Measurements from ENCODE around the gene CLIP1.
"Not testable (repeated sequence)": the region's sequence is repeated elsewhere in the genome, so short reads cannot be mapped to it uniquely, and the experiment has no call there.

CLIP1 gene

DNA sequence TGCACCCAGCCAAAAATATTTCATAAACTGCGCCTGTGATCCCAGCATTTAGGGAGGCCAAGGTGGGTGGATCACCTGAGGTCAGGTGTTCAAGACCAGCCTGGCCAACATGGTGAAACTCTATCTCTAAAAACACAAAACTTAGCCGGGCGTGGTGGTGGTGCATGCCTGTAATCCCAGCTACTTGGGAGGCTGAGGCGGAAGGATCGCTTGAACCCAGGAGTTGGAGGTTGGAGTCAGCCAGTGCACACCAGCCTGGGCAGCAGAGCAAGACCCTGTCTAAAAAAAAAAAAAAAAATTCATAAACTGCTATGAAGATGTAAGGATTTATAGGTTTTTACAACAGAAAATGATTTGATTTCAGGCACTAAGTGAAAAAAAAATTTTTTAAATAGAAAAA, 6.6 kb upstream of the CLIP1 start:
- DNase-seq, result not testable (repeated sequence)

DNA sequence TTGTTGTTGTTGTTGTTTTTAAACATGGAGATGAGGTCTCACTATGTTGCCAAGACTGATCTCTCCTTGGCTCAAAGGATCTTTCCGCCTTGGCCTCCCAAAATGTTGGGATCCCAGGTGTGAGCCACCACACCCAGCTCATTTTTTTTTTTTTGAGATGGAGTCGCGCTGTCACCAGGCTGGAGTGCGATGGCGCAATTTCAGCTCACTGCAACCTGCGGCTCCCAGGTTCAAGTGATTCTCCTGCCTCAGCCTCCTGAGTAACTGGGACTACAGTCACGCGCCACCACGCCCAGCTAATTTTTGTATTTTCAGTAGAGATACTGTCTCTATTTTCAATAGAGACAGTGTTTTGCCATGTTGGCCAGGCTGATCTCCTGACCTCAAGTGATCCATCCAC, 4.9 kb upstream of the CLIP1 start:
- DNase-seq, result no peak

DNA sequence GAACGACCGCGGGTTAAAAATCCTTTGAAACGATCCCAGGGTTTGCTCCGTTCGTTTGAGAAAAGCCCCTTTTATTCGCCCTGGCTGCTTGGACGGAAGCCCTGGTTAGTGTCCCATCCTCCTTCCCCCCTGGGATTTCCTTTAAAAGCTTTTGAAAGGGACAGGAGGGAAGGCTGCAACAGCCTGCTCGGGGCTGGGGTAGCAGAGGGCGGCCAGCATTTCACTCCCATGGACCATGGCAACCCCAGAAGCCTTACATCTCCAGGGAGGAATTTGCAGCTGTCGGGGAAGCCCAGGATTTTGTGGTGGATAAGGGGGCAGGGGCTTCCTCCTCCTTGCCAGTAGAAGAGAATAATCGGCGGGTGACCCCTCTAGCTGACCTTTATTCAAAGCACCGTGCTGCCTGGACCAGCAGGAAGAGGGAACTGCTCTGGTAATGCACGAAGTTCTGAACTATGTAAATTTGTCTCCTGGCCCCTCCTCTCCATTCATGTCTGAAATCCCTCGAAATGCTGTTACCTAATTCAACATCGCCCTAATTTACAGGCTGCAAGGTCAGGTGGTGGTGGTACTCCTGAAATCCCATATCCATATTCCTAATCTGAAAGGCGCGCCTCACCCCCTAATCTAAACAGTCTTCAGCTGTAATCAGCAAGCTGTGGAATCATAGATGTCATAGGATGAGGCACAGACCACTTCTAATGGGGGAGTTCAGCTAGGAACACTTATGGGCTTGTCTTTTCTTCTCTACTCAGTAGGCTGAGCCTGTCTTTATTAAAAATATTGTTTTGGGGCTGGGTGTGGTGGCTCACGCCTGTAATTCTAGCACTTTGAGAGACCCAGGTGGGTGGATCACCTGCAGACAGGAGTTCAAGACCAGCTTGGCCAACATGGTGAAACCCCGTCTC, 1.0 kb upstream of the CLIP1 start:
- DNase-seq, result no peak

DNA sequence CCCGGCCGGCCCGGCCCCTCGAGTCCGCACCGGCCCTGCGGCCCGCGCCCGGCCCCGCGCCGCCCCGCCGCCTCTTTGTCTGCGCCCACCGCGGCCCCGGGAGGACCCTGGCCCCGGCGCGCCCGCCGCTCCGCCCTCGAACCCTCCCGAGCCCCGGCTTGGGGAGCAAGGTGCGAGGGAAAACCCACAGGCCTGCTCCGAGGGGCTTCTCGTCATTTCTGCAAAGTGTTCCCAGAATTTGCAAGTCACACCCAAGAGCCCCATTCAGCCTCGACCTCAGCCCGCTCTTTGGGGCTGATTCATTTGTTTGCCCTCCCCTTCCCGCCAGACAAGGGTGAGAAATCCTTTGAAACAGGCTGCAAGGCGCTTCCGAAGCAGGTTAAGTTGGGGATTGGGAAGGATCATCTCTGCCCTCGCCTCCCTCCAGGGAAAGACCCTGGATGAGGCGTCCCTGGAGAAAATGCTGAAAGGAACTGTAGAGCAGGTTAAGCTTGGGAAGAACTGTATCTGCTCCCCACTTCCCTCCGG, 325 bp upstream of the CLIP1 start:
- no peak for DNase-seq

DNA sequence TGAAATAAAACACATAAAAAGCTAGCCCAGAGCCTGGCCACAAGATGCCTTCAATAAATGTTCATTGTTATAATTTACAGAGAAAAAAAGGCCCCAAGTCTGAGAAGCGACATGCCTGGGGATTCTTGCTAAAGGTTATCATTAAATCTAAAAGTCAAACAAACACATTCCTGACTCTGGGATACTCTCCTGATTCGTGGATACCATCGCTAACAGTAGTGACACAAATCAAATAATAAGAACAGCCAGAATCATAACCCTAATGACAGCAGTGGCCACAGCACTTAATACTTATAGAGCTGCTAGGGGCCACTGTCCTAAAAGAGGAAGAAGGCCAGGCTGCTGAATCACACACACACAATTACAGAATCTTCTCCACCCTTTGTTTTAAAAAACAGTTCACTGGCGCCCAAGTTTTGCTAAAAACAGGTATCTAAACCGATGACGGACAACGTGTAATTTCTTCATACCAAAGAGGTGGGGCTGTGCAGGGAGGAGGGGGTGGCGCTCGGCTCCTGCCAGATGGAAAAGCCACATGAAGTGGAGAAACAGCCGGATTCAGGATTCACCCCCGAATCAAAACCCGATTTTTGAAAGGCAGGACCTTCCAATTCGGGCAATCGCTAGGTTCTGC, 1.2 kb downstream of the CLIP1 start:
- DNase-seq, result no peak

DNA sequence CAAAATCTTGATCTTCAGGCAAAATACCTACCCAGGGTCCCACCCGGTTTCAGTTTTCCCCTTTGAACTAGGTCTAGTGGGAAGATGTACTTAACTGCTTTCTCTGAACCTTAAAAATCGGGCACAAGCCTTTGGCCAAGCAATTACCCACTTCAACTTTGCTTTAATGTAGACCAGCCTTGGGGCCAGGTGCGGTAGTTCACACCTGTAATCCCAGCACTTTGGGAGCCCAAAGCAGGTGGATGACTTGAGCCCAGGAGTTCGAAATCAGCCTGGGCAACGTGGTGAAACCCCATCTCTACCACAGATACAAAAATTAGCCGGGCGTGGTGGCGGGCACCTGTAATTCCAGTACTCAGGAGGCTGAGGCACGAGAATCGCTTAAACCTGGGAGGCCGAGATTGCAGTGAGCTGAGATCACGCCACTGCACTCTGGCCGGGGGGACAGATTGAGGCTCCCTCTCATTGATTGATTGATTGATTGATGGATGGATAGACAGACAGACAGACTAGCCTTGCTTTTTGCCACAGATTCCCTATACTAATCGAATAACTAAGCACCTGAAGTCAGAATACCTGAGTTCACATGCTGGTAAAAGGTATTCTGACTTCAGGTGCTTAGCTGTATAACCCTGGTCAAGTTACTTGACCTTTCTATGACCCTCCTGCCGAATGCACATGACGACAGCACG, 1.9 kb downstream of the CLIP1 start:
- DNase-seq, result no peak

DNA sequence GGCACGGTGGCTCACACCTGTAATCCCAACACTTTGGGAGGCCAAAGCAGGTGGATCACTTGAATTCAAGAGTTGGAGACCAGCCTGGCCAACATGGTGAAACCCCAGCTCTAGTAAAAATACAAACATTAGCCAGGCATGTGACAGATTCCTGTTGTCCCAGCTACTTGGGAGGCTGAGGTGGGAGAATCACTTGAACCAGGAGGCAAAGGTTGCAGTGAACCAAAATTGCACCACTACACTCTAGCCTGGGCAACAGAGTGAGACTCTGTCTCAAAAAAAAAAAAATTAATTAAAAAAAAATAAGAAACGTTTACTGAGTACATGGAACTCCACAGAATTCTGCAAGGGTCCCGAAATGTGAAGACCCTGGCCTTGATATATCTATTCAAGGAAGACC, 3.4 kb downstream of the CLIP1 start:
- DNase-seq, result not testable (repeated sequence)

DNA sequence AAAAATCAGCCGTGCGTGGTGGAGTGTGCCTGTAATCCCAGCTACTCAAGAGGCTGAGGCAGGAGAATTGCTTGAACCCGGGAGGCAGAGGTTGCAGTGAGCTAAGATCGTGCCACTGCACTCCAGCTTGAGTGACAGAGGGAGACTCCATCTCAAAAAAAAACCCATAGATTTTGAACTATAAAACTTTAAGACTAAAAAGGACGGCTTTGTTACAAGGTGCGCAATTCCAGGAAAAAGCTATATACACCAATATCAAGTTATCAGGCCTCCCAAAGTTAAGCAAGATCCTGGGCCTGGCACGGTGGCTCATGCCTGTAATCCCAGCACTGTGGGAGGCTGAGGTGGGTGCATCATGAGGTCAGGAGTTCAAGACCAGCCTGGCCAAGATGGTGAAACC, 6.8 kb downstream of the CLIP1 start:
- not testable (repeated sequence) for DNase-seq

DNA sequence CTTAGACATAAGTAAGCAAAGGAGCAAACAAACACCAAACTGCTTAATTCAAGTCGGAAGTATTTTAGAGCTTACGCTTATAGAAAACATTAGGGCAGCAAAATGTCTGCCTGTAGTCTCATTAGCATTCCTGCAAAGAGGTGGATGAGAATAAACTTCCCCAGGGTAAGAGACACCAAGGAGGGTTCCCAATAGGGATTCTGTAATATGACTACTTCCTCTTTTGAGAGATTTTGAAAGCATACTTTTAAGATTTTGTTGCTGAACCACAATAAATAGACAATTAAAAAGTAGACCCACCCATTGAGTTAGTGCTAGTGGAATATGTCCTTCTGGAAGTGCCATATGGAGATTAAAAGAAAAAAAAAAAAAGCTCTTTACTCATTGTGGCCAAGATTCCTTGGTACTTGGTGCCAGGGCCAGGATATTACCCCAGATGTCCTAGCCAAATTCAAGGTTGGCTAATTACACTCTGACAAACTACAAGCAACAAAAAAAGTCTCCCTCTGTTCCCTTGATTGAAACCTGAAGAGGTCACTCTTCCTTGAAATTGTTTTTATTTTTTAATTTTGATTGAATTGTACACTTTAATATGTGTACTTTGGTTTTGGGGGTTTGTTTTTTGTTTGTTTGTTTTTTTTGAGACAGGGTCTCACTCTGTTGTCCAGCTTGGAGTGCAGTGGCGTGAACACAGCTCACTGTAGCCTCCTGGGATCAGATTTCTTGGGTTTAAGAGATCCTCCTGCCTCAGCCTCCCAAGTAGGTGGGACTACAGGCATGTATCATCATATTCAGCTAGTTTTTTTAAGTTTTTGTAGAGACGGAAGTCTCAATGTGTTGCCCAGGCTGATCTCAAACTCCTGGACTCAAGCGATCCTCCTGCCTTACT, 8.7 kb downstream of the CLIP1 start:
- no peak for DNase-seq

DNA sequence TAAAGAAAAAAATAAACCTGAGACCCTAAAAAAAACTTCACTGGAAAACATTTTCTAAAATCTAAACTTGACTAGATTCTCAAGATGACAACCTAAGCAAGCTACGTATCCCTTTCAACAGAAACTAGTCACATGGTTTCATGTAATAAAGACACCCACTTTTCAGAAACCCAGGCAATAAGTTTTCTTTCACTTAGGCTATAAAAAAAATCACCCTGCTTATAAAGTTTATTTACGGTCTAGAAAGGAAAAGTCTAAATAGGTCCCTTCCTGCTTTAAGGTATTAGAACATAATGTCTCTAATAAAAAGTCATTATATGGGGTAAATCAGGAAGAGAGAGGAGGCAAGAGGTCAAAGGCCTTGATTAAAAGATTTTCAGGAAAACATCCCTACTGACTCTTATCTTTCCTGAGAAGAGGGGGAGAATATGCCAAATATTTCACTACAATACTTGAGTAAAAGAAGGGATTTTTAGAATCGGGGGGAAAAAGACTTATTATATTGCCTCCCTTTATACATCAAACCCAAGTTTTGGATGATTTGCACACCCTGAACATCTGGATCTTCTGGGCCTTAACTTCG, 9.5 kb downstream of the CLIP1 start:
- no peak for DNase-seq

DNA sequence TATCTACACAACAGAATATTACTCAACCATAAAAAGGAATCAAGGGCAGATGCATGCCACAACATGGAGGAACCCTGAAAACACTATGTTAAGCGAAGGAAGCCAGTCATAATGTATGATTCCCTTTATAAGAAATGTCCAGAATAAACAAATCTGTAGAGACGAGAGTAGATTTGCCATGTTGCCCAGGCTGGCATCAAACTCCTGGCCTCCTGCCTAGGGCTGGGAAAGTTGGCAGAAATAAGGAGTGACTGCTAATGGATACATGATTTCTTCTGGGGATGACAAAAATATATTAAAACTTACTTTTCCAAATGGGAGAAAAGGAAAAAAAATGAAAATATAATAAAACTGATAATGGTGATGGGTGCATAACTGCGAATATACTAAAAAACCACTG, 10.9 kb downstream of the CLIP1 start:
- no peak for DNase-seq

DNA sequence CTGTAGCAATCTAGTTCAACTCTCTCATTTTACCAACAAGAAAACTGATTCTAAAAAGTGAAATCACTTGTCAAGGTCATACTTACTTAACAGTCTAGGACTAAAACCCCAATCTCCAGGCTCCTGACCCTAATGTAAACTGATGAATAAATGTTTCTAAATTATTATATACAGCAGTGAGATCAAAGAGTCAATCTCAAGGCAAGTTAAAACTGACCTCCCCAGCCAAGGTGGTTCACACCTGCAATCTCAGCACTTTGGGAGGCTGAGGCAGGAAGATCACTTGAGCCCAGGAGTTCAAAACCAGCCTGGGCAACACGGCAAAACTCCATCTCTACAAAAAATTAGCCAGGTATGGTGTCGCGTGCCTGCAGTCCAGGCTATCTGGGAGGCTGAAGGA, 15.3 kb downstream of the CLIP1 start:
- no peak for DNase-seq

DNA sequence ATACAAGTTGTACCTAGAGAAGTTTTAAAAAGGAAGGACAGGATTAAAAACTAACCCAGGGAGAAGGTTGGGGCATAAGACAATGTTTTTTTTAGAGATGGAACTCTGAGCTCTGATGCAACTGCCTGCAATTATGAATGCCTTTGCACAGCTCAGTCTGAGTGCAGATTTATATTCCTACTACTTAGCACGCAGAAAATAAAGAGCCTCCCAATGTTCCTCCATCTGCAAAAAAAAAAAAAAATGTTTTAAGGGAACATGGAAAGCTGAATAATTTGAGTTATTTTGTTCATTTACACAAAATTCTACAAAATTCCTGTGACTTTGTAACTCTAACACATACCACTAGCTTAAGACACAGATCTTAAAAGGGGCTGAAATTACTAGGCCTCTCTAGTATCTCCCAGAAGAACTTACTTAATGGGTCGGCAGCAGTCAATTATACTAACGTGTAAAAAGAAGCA, 15.7 kb downstream of the CLIP1 start:
- DNase-seq, result no peak

DNA sequence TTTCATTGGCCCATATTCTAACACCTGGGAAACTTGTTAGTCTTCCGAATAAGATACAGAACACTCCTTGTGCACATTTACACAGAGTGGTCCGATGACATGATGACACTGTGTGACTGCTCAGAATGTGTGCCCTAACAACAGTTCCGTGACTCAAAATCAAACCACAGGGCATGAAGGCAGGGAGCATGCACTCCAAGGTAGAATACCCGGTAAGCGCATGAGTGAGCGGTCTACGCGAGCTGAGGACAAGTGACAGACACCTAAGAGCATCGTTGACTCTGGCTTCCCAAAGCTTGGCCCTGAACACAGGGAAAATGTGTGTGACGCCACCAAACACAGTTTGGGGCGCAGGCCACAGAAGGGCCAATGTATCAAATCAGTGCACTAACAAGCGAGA, 18.6 kb downstream of the CLIP1 start:
- no peak for DNase-seq

DNA sequence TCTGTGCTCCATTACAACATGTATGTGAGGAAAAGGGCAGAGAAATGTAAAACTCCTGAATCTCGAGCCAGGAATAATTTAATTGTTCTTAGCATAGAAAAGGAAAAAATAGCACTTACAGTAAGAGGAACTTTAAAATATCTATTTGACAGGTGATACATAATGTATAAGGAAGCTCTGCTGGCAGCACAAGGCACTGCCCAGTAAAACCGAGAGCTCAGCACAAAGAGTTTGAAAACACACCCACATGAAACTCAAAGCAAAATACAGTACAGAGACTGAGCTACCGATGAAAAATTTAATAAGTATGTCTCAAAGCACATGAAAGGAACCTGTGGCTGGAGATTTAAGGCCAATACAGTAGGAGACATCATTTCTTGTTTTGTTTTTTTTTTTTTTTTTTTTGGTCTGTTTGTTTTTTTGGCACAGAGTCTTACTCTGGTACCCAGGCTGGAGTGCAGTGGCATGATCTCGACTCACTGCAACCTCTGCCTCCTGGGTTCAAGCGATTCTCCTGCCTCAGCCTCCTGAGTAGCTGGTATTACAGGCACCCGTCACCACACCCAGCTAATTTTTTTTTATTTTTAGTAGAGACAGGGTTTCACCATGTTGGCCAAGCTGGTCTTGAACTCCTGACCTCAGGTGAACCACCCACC, 19.2 kb downstream of the CLIP1 start:
- no peak for DNase-seq

DNA sequence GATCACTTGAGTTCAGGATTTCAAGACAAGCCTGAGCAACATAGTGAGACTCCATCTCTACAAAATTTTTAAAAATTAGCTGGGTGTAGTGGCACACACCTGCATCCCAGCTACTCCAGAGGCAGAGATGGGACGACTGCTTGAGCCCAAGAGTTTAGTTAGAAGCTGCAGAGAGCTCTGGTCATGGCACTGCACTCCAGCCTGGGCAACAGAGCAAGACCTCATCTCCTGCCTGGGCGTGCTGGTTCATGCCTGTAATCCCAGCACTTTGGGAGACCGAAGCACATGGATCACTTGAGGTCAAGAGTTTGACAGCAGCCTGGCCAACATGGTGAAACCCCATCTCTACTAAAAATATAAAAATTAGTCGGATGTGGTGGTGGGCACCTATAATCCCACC, 20.2 kb downstream of the CLIP1 start:
- DNase-seq, result no peak

DNA sequence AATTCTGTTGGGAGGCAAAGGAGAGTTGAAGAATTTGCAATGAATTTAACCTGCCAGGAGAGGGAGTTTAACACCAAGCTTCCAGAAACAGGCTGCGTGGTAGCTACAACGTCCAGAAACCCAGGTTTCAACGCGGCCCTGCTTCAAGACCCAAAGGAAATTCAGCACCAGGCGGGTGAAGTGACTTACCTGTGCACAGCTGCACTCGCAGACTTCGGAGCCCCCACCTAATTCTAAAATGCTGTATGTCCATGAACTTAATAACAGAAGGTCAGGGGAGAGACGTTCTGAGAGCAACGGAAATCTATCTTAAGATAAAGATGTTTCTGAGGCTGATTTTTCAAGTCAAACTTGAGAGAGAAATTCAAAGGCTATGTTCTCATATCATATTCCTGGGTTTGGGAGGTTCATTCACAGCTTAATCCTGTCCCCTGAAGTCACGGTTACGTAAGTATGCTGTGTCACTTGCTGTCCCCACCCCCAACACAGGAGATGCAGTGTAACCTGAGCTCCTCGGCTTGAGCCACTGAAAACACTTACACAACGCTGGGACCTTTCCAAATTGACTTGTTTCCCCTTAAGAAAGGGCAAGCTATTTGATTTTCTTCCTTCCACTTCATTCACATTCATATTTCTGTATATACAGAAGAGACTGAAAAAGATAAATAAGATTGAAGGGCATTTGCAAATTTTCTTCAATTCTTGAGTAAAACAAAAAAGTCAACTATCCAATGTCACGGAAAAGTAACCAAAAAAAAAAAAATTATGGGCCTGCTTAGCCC, 22.7 kb downstream of the CLIP1 start:
- peak; percentile 47 for DNase-seq

DNA sequence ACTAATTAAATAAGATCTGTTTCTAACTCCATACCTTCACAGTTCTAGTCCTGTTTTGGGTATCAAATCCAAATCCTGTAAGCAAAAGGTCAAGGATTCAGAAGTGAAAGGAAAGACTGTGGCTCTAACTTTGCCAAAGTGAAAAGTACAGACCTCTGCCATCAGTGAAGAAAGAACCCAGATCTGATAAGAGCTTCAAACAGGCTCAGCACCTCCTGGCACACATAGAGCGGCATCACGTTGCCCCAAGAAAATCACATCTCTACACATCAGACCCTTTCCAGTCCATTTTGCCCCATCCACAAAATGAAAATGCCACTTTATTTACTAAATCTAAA, 23.2 kb downstream of the CLIP1 start:
- DNase-seq, result no peak

DNA sequence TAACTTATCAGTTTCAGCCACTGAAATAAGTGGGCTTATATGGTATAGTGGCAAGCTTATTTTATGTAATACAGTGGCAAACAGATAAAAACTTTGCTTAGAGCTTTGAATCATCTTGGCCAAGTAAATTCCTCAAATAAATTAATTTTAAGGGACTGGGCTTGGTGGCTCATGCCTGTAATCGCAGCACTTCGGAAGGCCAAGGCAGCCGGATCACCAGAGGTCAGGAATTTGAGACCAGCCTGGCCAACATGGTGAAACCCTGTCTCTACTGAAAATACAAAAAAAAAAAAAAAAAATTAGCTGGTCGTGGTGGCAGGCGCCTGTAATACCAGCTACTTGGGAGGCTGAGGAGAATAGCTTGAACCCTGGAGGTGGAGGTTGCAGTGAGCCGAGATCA, 24.5 kb downstream of the CLIP1 start:
- DNase-seq, result not testable (repeated sequence)

DNA sequence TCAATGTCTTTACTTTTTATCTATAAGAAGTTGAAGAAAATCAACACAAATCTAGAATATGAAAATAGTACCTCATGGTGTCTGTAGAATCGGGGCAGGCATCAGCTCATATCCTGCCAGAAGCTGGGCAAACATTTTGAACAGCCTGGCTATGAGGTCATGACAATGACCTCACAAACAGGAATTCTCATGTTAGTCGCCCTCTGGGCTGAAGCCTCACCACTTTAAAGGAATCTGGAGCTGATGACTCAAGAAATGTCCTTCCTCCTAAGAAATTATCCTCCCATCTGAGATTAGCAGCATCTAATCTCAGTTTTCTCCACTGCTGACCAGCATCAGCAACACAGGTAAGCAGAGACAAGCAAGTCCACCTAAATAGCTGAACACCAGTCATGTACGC, 27.1 kb downstream of the CLIP1 start:
- no peak for DNase-seq

Measured in NCI-H1048 (cell line).